ENCODE results near the gene EVC.

DNA sequence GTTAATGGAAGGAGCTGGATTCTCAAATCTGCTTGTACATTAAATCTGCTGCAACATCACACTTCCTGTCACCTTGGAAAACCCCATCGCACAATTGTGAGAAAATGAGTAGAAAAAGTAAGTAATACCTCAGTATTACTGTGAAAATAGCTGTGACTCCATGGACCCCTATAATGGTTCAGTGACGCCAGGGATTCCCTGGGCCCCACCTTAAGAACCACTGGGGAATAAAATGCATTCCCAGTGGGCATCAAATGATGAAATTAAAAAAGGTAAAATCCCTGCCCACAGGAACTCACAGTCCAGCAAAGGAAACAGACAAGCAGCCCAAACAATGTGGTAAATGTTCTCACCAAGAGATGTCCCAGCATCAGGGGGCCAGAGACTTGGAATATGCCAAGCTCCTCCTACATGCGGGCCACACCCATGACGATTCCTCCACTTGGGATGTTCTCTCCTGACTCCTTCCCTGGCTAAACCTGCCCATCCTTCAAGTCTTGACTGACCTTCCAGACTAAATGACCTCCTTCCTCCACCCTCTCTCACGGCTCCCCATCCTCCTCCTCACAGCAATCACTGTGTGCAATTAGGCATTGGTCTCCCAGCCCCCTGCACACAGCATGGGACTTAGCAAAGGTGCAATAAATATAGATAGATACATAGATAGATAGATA, 5.2 kb upstream of the EVC start:
- no peak for TF ChIP-seq EZH2 (IDR thresholded peaks at IDR 0.05; ENCODE audit: borderline replicate concordance, low read depth, low read length, severe bottlenecking)
- TF ChIP-seq, protein P1, sequence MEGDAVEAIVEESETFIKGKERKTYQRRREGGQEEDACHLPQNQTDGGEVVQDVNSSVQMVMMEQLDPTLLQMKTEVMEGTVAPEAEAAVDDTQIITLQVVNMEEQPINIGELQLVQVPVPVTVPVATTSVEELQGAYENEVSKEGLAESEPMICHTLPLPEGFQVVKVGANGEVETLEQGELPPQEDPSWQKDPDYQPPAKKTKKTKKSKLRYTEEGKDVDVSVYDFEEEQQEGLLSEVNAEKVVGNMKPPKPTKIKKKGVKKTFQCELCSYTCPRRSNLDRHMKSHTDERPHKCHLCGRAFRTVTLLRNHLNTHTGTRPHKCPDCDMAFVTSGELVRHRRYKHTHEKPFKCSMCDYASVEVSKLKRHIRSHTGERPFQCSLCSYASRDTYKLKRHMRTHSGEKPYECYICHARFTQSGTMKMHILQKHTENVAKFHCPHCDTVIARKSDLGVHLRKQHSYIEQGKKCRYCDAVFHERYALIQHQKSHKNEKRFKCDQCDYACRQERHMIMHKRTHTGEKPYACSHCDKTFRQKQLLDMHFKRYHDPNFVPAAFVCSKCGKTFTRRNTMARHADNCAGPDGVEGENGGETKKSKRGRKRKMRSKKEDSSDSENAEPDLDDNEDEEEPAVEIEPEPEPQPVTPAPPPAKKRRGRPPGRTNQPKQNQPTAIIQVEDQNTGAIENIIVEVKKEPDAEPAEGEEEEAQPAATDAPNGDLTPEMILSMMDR (IDR thresholded peaks at IDR 0.05; ENCODE audit: borderline replicate concordance, extremely low read depth, low read length, poor library complexity, severe bottlenecking), result no peak
